PC-3 (cell line): Measurements from ENCODE around the gene TMC1.

Experiments used
- EZH2 ChIP-seq: fragments of 300-600 bp; sonication (generic); IDR thresholded peaks from one replicate; pipeline ENCODE4 v1.6.1; 2017; ENCODE audit warnings: antibody characterized with exemption, mild to moderate bottlenecking, low read length; ENCODE audit not compliant: unreplicated experiment
- EZH2phosphoT487 ChIP-seq: fragments of 300-600 bp; sonication (generic); IDR thresholded peaks from 2 replicates; pipeline ENCODE4 v1.6.1; 2018; ENCODE audit warnings: mild to moderate bottlenecking, antibody characterized with exemption, low read length, borderline replicate concordance
- TF ChIP-seq, protein P1 (sequence below): fragments of 300-600 bp; sonication (generic); conservative IDR thresholded peaks from 2 replicates; pipeline ENCODE4 v1.5.1; 2017; ENCODE audit warnings: antibody characterized with exemption, low read depth, mild to moderate bottlenecking, low read length

DNA sequence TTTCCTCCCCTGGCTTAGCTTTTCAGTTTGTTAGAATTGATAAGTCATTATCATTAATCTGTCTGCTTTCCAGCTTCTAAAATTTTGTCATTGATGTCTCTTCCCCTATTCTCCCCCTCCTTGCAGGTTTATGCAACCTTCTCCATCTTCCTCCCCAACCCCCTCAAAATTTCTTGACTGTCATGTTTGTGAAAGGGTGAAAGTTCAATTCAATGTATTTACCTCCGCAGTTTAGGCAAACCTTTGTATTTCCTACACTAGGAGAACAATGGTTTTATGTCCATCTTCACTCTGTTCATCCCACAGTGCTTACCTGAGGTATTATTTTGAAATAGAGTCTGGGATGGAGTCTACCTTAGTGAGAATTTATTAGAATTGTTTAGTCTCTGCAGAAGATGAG is 313.6 kb downstream of the TMC1 start:
- TF ChIP-seq, protein P1, sequence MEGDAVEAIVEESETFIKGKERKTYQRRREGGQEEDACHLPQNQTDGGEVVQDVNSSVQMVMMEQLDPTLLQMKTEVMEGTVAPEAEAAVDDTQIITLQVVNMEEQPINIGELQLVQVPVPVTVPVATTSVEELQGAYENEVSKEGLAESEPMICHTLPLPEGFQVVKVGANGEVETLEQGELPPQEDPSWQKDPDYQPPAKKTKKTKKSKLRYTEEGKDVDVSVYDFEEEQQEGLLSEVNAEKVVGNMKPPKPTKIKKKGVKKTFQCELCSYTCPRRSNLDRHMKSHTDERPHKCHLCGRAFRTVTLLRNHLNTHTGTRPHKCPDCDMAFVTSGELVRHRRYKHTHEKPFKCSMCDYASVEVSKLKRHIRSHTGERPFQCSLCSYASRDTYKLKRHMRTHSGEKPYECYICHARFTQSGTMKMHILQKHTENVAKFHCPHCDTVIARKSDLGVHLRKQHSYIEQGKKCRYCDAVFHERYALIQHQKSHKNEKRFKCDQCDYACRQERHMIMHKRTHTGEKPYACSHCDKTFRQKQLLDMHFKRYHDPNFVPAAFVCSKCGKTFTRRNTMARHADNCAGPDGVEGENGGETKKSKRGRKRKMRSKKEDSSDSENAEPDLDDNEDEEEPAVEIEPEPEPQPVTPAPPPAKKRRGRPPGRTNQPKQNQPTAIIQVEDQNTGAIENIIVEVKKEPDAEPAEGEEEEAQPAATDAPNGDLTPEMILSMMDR: no peak
- TF ChIP-seq EZH2 (no peak), EZH2phosphoT487 (no peak)
